BE2C (cell line): Measurements from ENCODE around the gene DRG1.
"Not testable (repeated sequence)": the region's sequence is repeated elsewhere in the genome, so short reads cannot be mapped to it uniquely, and the experiment has no call there.

Source experiments
- DNase-seq: peaks from one replicate; pipeline ENCODE4 v3.0.0-alpha.2; 2020
- H3K27me3 ChIP-seq: fragments of 250-450 bp; sonication (Bioruptor Pico); 2 replicates; pipeline ENCODE4 v1.5.1; 2020; ENCODE audit warnings: mild to moderate bottlenecking
- H3K36me3 ChIP-seq: fragments of 250-450 bp; sonication (Bioruptor Pico); 2 replicates; pipeline ENCODE4 v1.5.1; 2020; ENCODE audit warnings: mild to moderate bottlenecking
- H3K4me1 ChIP-seq: fragments of 250-450 bp; sonication (Bioruptor Pico); 2 replicates; pipeline ENCODE4 v1.5.1; 2020
- H3K4me3 ChIP-seq: 2 replicates; pipeline ENCODE4 v1.5.1; 2011; ENCODE audit warnings: low read depth, low read length
- H3K9me3 ChIP-seq: fragments of 250-450 bp; sonication (Bioruptor Pico); 2 replicates; pipeline ENCODE4 v1.5.1; 2020
- CTCF ChIP-seq: IDR thresholded peaks from 2 replicates; pipeline ENCODE4 v1.5.1; 2012; ENCODE audit warnings: mild to moderate bottlenecking, low read depth, low read length

DRG1 gene

GRCh38 chr22:31461699-31462098 is 62.3 kb downstream of the DRG1 start:
- H3K36me3 ChIP-seq = peaks cover 74% of the 10 kb centered on the region
- no peak for TF ChIP-seq CTCF

GRCh38 chr22:31465307-31465706 is 65.9 kb downstream of the DRG1 start:
- H3K4me3 ChIP-seq = no peak overlapping the region
- H3K9me3 ChIP-seq = no peaks in the 10 kb centered on the region
- H3K36me3 ChIP-seq = peaks cover 64% of the 10 kb centered on the region
- H3K4me1 ChIP-seq = no peaks in the 10 kb centered on the region
- no peak for TF ChIP-seq CTCF
- DNase-seq = no peak
- H3K27me3 ChIP-seq = no peaks in the 10 kb centered on the region

More at GRCh38 chr22:31461699-31462098, 62.3 kb downstream of the DRG1 start:
- Histone ChIP-seq H3K4me3 (no peak overlapping the region), H3K4me1 (no peaks in the 10 kb centered on the region), H3K27me3 (no peaks in the 10 kb centered on the region), H3K9me3 (no peaks in the 10 kb centered on the region)
- no peak for DNase-seq

GRCh38 chr22:31474743-31475142 is 75.3 kb downstream of the DRG1 start:
- H3K9me3 ChIP-seq = no peaks in the 10 kb centered on the region

GRCh38 chr22:31475800-31476199 is 76.4 kb downstream of the DRG1 start:
- TF ChIP-seq CTCF = no peak
- Histone ChIP-seq H3K9me3 (no peaks in the 10 kb centered on the region), H3K4me1 (no peaks in the 10 kb centered on the region), H3K27me3 (no peaks in the 10 kb centered on the region), H3K4me3 (no peak overlapping the region), H3K36me3 (peaks cover 44% of the 10 kb centered on the region)
- no peak for DNase-seq

More at GRCh38 chr22:31474743-31475142, 75.3 kb downstream of the DRG1 start:
- no peak overlapping the region for H3K4me3 ChIP-seq
- H3K27me3 ChIP-seq = no peaks in the 10 kb centered on the region
- no peak for DNase-seq
- peaks cover 37% of the 10 kb centered on the region for H3K36me3 ChIP-seq
- H3K4me1 ChIP-seq = no peaks in the 10 kb centered on the region
- TF ChIP-seq CTCF = no peak

- no peak for TF ChIP-seq CTCF
- no peak overlapping the region for H3K4me3 ChIP-seq
- H3K36me3 ChIP-seq = peaks cover 47% of the 10 kb centered on the region
- no peak for DNase-seq
- no peaks in the 10 kb centered on the region for H3K27me3 ChIP-seq
- no peaks in the 10 kb centered on the region for H3K9me3 ChIP-seq
- H3K4me1 ChIP-seq = no peaks in the 10 kb centered on the region
These were observed 77.9 kb downstream of the DRG1 start for GRCh38 chr22:31477329-31477728.

GRCh38 chr22:31481129-31481528 is 81.7 kb downstream of the DRG1 start:
- no peak for TF ChIP-seq CTCF

GRCh38 chr22:31482470-31482869 is 83.1 kb downstream of the DRG1 start:
- H3K9me3 ChIP-seq, DNase-seq, H3K27me3 ChIP-seq, H3K4me1 ChIP-seq, H3K4me3 ChIP-seq: not testable (repeated sequence)
- peaks cover 71% of the 10 kb centered on the region for H3K36me3 ChIP-seq

More at GRCh38 chr22:31481129-31481528, 81.7 kb downstream of the DRG1 start:
- Histone ChIP-seq H3K36me3 (peaks cover 68% of the 10 kb centered on the region), H3K4me3 (no peak overlapping the region), H3K4me1 (no peaks in the 10 kb centered on the region), H3K9me3 (no peaks in the 10 kb centered on the region), H3K27me3 (no peaks in the 10 kb centered on the region)
- no peak for DNase-seq
